ENCODE results near the gene ELMOD1. TPM values are rescaled to one million over a fixed set of nuclear protein-coding genes. Genes with fewer than 3 reads are reported as not detected.

The ELMOD1 gene
- total RNA-seq, 4 donors from 2014 or later, result not detected

DNA sequence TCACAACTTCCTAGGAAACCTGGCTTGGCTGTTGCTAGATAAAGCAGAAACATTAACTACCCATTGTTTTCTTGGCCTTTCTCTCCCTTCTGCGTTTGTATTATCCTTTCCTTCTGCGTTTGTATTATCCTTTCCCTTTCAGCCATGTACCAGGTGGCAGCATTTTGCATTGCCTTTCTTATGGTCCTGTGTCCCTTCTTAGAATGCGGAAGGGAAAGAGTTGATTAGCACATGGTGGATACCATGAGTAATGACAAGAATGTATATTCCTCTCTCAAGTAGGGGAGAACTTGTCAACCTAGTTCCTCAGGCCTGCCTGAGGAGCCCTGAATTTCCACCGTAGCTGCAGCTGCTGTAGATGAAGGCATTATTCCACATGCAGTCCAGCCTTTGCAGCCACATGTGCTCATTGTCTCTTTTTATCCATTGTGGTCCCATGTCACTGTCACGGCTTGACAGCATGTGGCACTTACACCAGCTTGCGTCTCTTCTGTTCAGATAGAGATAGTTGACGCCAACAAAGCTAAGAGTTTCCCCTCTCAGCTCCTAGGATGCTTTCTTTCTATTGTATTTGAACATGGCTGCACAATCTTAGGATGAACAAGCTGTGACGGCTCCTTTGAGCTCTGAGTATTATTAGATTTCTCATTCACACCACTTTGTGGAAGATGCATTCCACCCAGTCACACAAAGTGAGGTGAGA lies 76.1 kb downstream of the ELMOD1 start:
- no peaks in the 10 kb centered on the region for H3K27me3 ChIP-seq

DNA sequence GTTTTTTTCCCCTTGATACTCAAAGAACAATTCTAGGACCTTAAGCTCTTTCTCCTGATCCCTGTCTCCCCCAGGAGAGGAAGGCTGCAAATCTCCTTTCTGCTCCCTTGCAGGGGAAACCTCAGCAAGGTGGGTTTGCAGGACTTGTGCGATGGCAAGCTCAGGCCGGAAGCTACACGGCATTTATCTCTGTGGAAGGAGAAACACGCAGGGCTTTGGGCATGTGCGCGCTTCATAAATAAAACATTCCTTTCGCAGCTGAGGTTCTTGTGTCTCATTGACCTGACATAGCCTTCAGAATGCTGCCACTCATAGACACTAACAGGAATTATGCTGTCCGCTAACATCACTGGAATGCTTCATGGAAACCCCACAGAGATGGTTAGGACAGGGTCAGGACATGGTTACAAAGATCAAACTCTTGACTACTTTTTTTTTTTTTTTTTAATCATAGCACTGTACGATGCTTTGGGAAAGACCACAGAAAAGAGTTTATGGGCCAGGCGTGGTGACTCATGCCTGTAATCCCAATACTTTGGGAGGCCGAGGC lies 78.3 kb downstream of the ELMOD1 start:
- Histone ChIP-seq H3K4me1 (no peaks in the 10 kb centered on the region), H3K4me3 (no peak overlapping the region), H3K36me3 (no peaks in the 10 kb centered on the region), H3K9me3 (no peaks in the 10 kb centered on the region), H3K27me3 (no peaks in the 10 kb centered on the region), H3K27ac (no peak overlapping the region)
- TF ChIP-seq POLR2A (IDR thresholded peaks at IDR 0.05), result no peak
- TF ChIP-seq, protein P1, sequence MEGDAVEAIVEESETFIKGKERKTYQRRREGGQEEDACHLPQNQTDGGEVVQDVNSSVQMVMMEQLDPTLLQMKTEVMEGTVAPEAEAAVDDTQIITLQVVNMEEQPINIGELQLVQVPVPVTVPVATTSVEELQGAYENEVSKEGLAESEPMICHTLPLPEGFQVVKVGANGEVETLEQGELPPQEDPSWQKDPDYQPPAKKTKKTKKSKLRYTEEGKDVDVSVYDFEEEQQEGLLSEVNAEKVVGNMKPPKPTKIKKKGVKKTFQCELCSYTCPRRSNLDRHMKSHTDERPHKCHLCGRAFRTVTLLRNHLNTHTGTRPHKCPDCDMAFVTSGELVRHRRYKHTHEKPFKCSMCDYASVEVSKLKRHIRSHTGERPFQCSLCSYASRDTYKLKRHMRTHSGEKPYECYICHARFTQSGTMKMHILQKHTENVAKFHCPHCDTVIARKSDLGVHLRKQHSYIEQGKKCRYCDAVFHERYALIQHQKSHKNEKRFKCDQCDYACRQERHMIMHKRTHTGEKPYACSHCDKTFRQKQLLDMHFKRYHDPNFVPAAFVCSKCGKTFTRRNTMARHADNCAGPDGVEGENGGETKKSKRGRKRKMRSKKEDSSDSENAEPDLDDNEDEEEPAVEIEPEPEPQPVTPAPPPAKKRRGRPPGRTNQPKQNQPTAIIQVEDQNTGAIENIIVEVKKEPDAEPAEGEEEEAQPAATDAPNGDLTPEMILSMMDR (IDR thresholded peaks at IDR 0.05), result no peak
- DNase-seq, result no peak
- WGBS, 2 donors, result 80 to 85% methylated on average over 9 to 11 of the region's 11 CpGs
- intact Hi-C loops (cut with DNase I), result no loop called here

More for the DNA sequence above, 76.1 kb downstream of the ELMOD1 start:
- Histone ChIP-seq H3K9me3 (no peaks in the 10 kb centered on the region), H3K27ac (no peak overlapping the region), H3K36me3 (no peaks in the 10 kb centered on the region), H3K4me3 (no peak overlapping the region), H3K4me1 (no peaks in the 10 kb centered on the region)
- TF ChIP-seq, protein P1 (IDR thresholded peaks at IDR 0.05), result no peak
- no peak for TF ChIP-seq POLR2A (IDR thresholded peaks at IDR 0.05)
- DNase-seq, result no peak
- WGBS, 2 donors, result 61 to 68% methylated on average over 8 of the region's 8 CpGs
- intact Hi-C loops (cut with DNase I), result no loop called here

DNA sequence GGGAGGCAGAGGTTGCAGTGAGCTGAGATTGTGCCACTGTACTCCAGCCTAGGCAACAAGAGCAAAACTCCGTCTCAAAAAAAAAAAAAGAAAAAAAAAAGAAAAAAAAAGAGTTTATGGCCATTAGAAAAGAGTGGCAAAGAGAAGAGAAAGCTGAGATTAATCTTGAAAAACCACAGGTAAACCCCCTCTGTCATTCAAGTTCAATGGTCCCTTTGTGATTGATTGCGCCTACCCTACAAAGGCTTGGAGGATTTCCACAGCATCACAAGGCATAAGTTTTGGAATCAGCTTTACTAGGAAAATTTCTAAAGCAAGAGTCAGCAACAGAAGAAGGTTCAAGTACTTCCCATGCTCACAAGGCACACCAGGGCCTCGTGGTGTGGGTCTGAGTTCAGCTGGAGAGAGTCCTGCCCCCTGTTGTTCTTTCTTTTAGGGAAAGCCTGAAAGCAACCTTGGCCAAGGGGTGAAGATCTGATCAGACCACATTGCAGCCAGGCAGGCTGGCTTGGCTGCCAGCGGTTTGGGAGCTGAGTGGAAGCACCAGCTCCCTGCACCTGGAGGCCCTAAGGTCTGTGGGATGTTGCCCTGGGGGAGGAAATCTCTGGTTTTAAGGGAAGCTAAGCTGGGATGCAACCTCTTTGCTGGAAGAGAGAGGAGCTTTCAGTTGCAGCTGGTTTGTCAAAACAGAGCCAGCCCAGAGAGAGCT lies 79.1 kb downstream of the ELMOD1 start:
- DNase-seq, result no peak
- H3K27me3 ChIP-seq, result no peaks in the 10 kb centered on the region
- intact Hi-C loops (cut with DNase I), result no loop called here

DNA sequence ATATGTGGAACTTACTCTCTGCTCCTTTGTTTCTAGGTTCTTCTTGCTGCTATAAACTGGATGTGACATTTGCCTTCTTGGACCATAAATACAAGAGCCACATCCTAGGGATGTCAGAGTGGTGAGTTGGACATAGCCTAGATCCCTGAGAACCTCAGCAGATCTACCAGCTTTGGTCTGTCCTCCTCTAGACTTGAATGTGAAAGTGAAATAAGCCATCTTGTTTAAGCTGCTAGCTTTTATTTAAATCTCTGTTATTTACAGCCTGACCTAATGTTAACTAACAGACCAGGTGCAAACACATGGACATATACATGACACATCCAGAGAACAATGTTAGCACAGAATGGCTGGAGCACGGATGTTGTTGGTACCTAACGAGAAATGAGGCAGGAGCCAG lies 85.0 kb downstream of the ELMOD1 start:
- no peak overlapping the region for H3K27ac ChIP-seq
- no peaks in the 10 kb centered on the region for H3K9me3 ChIP-seq
- no peak for TF ChIP-seq POLR2A (IDR thresholded peaks at IDR 0.05)
- TF ChIP-seq, protein P1 (IDR thresholded peaks at IDR 0.05), result no peak
- H3K36me3 ChIP-seq, result no peaks in the 10 kb centered on the region
- no peak for DNase-seq
- WGBS, 2 donors, result 48 to 50% methylated on average over 2 of the region's 2 CpGs
- H3K4me3 ChIP-seq, result no peak overlapping the region
- intact Hi-C loops (cut with DNase I), result no loop called here
- H3K27me3 ChIP-seq, result no peaks in the 10 kb centered on the region
- no peaks in the 10 kb centered on the region for H3K4me1 ChIP-seq

More for the DNA sequence above, 79.1 kb downstream of the ELMOD1 start:
- WGBS, 2 donors, result 68 to 72% methylated on average over 3 to 4 of the region's 4 CpGs
- TF ChIP-seq, protein P1 (IDR thresholded peaks at IDR 0.05), result no peak
- TF ChIP-seq POLR2A (IDR thresholded peaks at IDR 0.05), result no peak
- H3K27ac ChIP-seq, result no peak overlapping the region
- H3K36me3 ChIP-seq, result no peaks in the 10 kb centered on the region
- H3K4me1 ChIP-seq, result no peaks in the 10 kb centered on the region
- no peaks in the 10 kb centered on the region for H3K9me3 ChIP-seq
- H3K4me3 ChIP-seq, result no peak overlapping the region
